Muscle of leg (tissue), 11 donors: ENCODE data around the gene APP. TPM values are rescaled to one million over a fixed set of nuclear protein-coding genes. Genes with fewer than 3 reads are reported as not detected.
"Not testable (repeated sequence)": the region's sequence is repeated elsewhere in the genome, so short reads cannot be mapped to it uniquely, and the experiment has no call there.

Source experiments
- DNase-seq: peaks from one replicate; pipeline ENCODE4 v3.0.0; 2013
- H3K27ac ChIP-seq: one replicate; pipeline ENCODE4 v1.5.1; 2013; ENCODE audit warnings: mild to moderate bottlenecking, low read length, control low read depth
- H3K27me3 ChIP-seq: one replicate; pipeline ENCODE4 v1.6.1; 2013; ENCODE audit warnings: low read length; ENCODE audit not compliant: control insufficient read depth, insufficient read depth
- H3K36me3 ChIP-seq: one replicate; pipeline ENCODE4 v1.6.1; 2013; ENCODE audit warnings: low read length; ENCODE audit not compliant: control insufficient read depth, insufficient read depth
- H3K4me1 ChIP-seq: one replicate; pipeline ENCODE4 v1.6.1; 2013; ENCODE audit warnings: low read length; ENCODE audit not compliant: control insufficient read depth, insufficient read depth
- H3K4me3 ChIP-seq: one replicate; pipeline ENCODE4 v1.5.1; 2013; ENCODE audit warnings: low read length, control low read depth
- H3K9me3 ChIP-seq: replicated peaks from 2 replicates; pipeline ENCODE4 v1.6.1; 2013; ENCODE audit warnings: low read depth, low read length; ENCODE audit not compliant: control insufficient read depth
- WGBS: methylation state at CpG from one replicate; pipeline ENCODE4 v1.1.5; 2013; ENCODE audit warnings: missing lambda C conversion rate; ENCODE audit not compliant: insufficient coverage; 5-methylcytosine and 5-hydroxymethylcytosine counted together
- polyA plus RNA-seq, 8 donors: library from polyadenylated mRNA; unstranded; fragments of 120-200 nt; gene quantifications; one replicate each; pipeline versions ENCODE4 v1.2.1 to v1.2.3, GENCODE V29; 2013; ENCODE audit warnings: inconsistent platforms in 1 of 8, low replicate concordance in 1 of 8; ENCODE audit not compliant: insufficient read length in 8 of 8, insufficient read depth in 1 of 8
- total RNA-seq: library from RNA; stranded (reverse); fragments of 120-200 nt; gene quantifications from one replicate; pipeline ENCODE4 v1.2.4, GENCODE V29; 2013

The APP gene
- total and polyA plus RNA-seq, 9 donors, result 154 to 476 (median 322) TPM

GRCh38 chr21:25925064-25925800 is 245.3 kb downstream of the APP start:
- Histone ChIP-seq H3K9me3 (no peaks in the 10 kb centered on the region), H3K4me1 (peaks cover 5% of the 10 kb centered on the region), H3K4me3 (no peak overlapping the region), H3K36me3 (no peaks in the 10 kb centered on the region), H3K27ac (peak overlapping the region; percentile 69), H3K27me3 (no peaks in the 10 kb centered on the region)
- WGBS, result 94% methylated on average over 2 of the region's 14 CpGs
- DNase-seq, result no peak

DNA sequence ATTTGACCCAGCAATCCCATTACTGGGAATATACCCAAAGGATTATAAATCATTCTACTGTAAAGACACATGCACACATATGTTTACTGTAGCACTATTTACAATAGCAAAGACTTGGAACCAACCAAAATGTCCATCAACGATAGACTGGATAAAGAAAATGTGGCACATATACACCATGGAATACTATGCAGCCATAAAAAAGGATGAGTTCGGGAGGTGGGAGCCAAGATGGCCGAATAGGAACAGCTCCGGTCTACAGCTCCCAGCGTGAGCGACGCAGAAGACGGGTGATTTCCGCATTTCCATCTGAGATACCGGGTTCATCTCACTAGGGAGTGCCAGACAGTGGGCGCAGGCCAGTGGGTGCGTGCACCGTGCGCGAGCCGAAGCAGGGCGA is 252.4 kb downstream of the APP start:
- not testable (repeated sequence) for H3K27me3 ChIP-seq, DNase-seq, H3K4me3 ChIP-seq, H3K4me1 ChIP-seq, H3K36me3 ChIP-seq, H3K27ac ChIP-seq, H3K9me3 ChIP-seq
- no CpG with 5 or more reads among the region's 17 CpGs for WGBS

GRCh38 chr21:25916226-25916625 is 254.3 kb downstream of the APP start:
- 93% methylated on average over 4 of the region's 6 CpGs for WGBS
- H3K27me3 ChIP-seq, result no peaks in the 10 kb centered on the region

GRCh38 chr21:25913479-25913878 is 257.1 kb downstream of the APP start:
- Histone ChIP-seq H3K27ac (no peak overlapping the region), H3K4me3 (no peak overlapping the region), H3K9me3 (peaks cover 6% of the 10 kb centered on the region), H3K4me1 (no peaks in the 10 kb centered on the region), H3K36me3 (no peaks in the 10 kb centered on the region), H3K27me3 (no peaks in the 10 kb centered on the region)
- DNase-seq, result no peak
- 63% methylated on average over 3 of the region's 3 CpGs for WGBS

More at GRCh38 chr21:25916226-25916625, 254.3 kb downstream of the APP start:
- no peak overlapping the region for H3K4me3 ChIP-seq
- H3K4me1 ChIP-seq, result no peaks in the 10 kb centered on the region
- DNase-seq, result no peak
- H3K9me3 ChIP-seq, result peaks cover 6% of the 10 kb centered on the region
- no peak overlapping the region for H3K27ac ChIP-seq
- H3K36me3 ChIP-seq, result no peaks in the 10 kb centered on the region

- no peak overlapping the region for H3K27ac ChIP-seq
- DNase-seq, result no peak
- H3K36me3 ChIP-seq, result no peaks in the 10 kb centered on the region
- no peaks in the 10 kb centered on the region for H3K4me1 ChIP-seq
- H3K4me3 ChIP-seq, result no peak overlapping the region
- H3K27me3 ChIP-seq, result no peaks in the 10 kb centered on the region
- H3K9me3 ChIP-seq, result peaks cover 4% of the 10 kb centered on the region
- WGBS, result 71% methylated on average over 1 of the region's 2 CpGs
These were observed 258.2 kb downstream of the APP start for GRCh38 chr21:25912402-25912746.

GRCh38 chr21:25911730-25912401 is 258.7 kb downstream of the APP start:
- WGBS, result 93% methylated on average over 20 of the region's 20 CpGs

DNA sequence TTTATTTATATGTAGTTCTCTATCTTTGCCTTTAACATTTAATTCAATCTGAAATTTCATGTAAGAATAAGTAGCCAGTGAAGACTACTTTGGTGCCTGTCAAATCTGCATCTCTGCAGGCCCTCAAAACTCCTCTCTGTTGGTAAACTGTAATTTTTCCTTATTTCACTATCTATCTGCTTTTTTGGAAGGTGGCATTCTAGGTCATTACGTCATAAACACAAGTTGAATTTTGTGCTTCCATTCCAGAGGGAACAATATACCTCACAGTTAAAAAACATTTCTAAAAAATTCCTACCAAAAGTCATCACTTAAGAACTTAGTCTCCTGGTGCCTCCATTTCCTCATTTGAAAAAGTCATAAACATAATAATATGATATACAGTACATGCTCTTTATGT is 259.8 kb downstream of the APP start:
- DNase-seq, result no peak
- Histone ChIP-seq H3K4me3 (no peak overlapping the region), H3K4me1 (no peaks in the 10 kb centered on the region), H3K9me3 (no peaks in the 10 kb centered on the region), H3K27me3 (no peaks in the 10 kb centered on the region), H3K27ac (no peak overlapping the region), H3K36me3 (peaks cover under 1% of the 10 kb centered on the region)
- WGBS, result no CpG with 5 or more reads among the region's 1 CpG

More at GRCh38 chr21:25911730-25912401, 258.7 kb downstream of the APP start:
- Histone ChIP-seq H3K27me3 (no peaks in the 10 kb centered on the region), H3K4me3 (no peak overlapping the region), H3K27ac (no peak overlapping the region), H3K36me3 (no peaks in the 10 kb centered on the region), H3K4me1 (no peaks in the 10 kb centered on the region), H3K9me3 (peaks cover 4% of the 10 kb centered on the region)
- no peak for DNase-seq

DNA sequence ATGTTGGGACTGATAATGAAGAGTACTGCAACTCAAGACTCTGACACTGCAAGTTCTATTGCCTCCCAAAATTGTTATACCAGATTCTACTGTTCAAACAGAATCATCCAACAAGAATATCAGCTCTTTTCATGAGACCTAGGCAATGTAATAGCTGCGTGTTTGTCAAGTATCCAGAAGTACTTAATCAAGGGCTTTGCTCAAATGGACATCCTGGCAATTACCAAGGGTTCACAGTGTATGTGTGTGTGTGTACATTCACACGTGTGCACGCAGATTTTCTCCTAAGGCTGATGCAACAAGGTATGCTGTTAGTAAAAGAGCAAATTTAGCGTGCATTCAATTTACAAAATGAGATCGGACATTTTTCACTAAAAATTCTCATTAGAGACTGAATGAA is 261.2 kb downstream of the APP start:
- Histone ChIP-seq H3K27me3 (no peaks in the 10 kb centered on the region), H3K9me3 (no peaks in the 10 kb centered on the region), H3K4me1 (no peaks in the 10 kb centered on the region), H3K36me3 (peaks cover 4% of the 10 kb centered on the region), H3K4me3 (no peak overlapping the region), H3K27ac (no peak overlapping the region)
- no peak for DNase-seq
- no CpG with 5 or more reads among the region's 5 CpGs for WGBS

GRCh38 chr21:25908495-25908894 is 262.1 kb downstream of the APP start:
- DNase-seq, result no peak
- WGBS, result no CpG with 5 or more reads among the region's 5 CpGs
- Histone ChIP-seq H3K4me1 (peaks cover 2% of the 10 kb centered on the region), H3K27me3 (no peaks in the 10 kb centered on the region), H3K27ac (no peak overlapping the region), H3K36me3 (peaks cover 4% of the 10 kb centered on the region), H3K9me3 (no peaks in the 10 kb centered on the region), H3K4me3 (no peak overlapping the region)

- Histone ChIP-seq H3K36me3 (peaks cover 4% of the 10 kb centered on the region), H3K27me3 (no peaks in the 10 kb centered on the region), H3K4me3 (no peak overlapping the region), H3K9me3 (no peaks in the 10 kb centered on the region), H3K27ac (no peak overlapping the region), H3K4me1 (peaks cover 2% of the 10 kb centered on the region)
- DNase-seq, result no peak
- 80% methylated on average over 1 of the region's 3 CpGs for WGBS
These were observed 262.8 kb downstream of the APP start for GRCh38 chr21:25907573-25908275.
